T-helper 2 cell treated with Interferon-gamma antibody and Interleukin-4, amounts not matched to agents 5 μg/mL and 100 μg/mL, for 36 hours (primary cell): ENCODE results near the gene BCL2L1.
"Not testable (repeated sequence)": the region's sequence is repeated elsewhere in the genome, so short reads cannot be mapped to it uniquely, and the experiment has no call there.

Experiments
- DNase-seq: peaks from one replicate; pipeline ENCODE4 v3.0.0; 2021; ENCODE audit warnings: low spot score
- H3K27ac Mint-ChIP-seq: one replicate; pipeline ENCODE4 v1.8.0; 2021; ENCODE audit warnings: mild to moderate bottlenecking, mixed read lengths
- H3K27me3 Mint-ChIP-seq: one replicate; pipeline ENCODE4 v1.8.0; 2021; ENCODE audit warnings: low read depth, mixed read lengths
- H3K36me3 Mint-ChIP-seq: one replicate; pipeline ENCODE4 v1.8.0; 2021; ENCODE audit warnings: low read depth, mixed read lengths
- H3K4me1 Mint-ChIP-seq: one replicate; pipeline ENCODE4 v1.8.0; 2021; ENCODE audit warnings: low read depth, mixed read lengths
- H3K4me3 Mint-ChIP-seq: one replicate; pipeline ENCODE4 v1.8.0; 2022; ENCODE audit warnings: mild to moderate bottlenecking, moderate library complexity, mixed read lengths
- H3K9me3 Mint-ChIP-seq: one replicate; pipeline ENCODE4 v1.8.0; 2021; ENCODE audit warnings: mixed read lengths

BCL2L1 gene

DNA sequence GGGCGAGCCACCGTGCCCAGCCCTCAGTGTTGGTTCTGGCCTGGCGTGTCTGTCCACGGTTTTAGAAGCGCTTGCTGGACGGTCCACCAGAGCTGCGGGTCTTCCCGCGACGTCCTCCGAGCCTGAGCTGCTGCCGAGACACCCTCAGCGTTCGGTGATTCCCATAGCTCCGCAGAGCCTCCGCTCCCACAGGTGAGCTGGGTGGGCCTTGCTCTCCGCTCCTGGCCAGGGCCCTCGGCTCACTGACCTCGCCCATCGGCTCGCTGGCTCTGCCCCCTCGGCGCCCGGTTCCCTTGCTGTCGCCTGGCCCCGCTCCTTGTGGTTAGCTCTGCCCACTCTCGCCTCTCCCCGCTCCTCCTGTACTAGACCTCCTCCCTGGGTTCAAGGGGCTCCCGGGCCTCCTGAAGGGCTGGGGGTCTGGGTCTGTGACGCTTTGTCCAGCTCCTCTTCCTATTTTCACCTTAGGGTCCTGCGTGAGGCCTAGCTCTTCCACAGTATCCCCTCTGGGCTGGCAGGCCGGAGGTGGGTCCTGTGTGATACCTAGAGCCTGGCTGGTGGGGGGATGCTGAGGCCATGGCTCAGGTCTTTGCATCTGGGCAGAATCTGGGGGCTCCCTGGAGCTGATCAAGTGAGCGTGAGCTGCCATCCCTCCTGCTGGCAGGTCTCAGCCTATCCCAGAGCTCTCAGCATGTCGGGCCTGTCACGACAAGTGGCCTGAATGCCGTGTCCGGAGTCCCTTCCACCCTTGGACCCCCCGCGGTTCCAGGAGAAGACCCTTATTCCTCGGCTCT is 89.9 kb downstream of the BCL2L1 start:
- Mint-ChIP-seq H3K4me3 (no peak overlapping the region), H3K27ac (no peak overlapping the region), H3K9me3 (no peaks in the 10 kb centered on the region), H3K4me1 (peaks cover 3% of the 10 kb centered on the region), H3K27me3 (no peaks in the 10 kb centered on the region), H3K36me3 (no peaks in the 10 kb centered on the region)
- DNase-seq, result no peak

DNA sequence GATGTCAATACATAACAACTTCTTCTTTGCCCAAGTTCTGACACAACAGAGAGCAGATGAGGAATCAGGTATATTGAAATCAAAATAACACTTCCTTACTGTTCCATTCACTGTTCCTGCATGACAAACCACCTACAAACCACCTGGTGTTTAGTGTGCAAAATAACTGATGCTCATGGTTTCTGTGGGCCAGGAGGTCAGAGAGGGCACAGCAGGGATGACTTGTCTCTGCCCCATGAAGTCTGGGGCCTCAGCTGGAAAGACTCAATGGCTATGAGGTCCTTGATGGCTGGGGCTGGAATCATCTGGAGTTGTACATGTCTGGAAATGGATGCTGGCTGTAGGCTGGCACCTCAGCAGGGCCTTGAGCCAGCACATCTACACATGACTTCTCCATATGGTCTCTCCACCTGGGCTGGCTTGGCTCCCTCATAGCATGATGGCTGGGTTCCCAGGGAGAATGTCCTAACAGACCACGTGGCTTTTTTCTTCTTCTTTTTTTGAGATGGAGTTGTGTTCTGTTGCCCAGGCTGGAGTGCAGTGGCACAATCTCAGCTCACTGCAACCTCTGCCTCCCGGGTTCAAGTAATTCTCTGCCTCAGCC is 92.4 kb downstream of the BCL2L1 start:
- peaks cover 3% of the 10 kb centered on the region for H3K4me1 Mint-ChIP-seq
- H3K36me3 Mint-ChIP-seq, result no peaks in the 10 kb centered on the region

DNA sequence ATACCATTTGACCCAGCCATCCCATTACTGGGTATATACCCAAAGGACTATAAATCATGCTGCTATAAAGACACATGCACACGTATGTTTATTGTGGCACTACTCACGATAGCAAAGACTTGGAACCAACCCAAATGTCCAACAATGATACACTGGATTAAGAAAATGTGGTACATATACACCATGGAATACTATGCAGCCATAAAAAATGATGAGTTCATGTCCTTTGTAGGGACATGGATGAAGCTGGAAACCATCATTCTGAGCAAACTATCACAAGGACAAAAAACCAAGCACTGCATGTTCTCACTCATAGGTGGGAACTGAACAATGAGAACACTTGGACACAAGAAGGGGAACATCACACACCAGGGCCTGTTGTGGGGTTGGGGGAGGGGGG is 94.6 kb downstream of the BCL2L1 start:
- H3K36me3 Mint-ChIP-seq, H3K27me3 Mint-ChIP-seq, H3K4me1 Mint-ChIP-seq, H3K27ac Mint-ChIP-seq, DNase-seq, H3K4me3 Mint-ChIP-seq, H3K9me3 Mint-ChIP-seq: not testable (repeated sequence)

More for the DNA sequence above, 92.4 kb downstream of the BCL2L1 start:
- H3K27me3 Mint-ChIP-seq, result no peaks in the 10 kb centered on the region
- no peak overlapping the region for H3K4me3 Mint-ChIP-seq
- H3K27ac Mint-ChIP-seq, result no peak overlapping the region
- no peak for DNase-seq
- H3K9me3 Mint-ChIP-seq, result no peaks in the 10 kb centered on the region

DNA sequence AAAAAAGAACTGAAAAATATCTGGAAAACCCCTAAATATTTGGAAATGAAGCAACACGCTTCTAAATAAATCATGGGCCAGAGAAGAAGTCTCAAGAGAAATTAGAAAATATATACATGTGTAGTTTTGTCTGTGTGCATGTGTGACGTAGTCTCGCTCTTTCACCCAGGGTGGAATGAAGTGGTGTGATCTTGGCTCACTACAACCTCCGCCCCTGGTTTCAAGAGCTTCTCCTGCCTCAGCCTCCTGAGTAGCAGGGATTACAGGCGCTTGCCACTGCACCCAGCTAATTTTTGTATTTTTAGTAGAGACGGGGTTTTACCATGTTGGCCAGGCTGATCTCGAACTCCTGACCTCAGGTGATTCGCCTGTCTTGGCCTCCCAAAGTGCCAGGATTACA is 96.1 kb downstream of the BCL2L1 start:
- not testable (repeated sequence) for H3K4me3 Mint-ChIP-seq, H3K4me1 Mint-ChIP-seq, H3K36me3 Mint-ChIP-seq, DNase-seq, H3K27me3 Mint-ChIP-seq, H3K9me3 Mint-ChIP-seq, H3K27ac Mint-ChIP-seq

DNA sequence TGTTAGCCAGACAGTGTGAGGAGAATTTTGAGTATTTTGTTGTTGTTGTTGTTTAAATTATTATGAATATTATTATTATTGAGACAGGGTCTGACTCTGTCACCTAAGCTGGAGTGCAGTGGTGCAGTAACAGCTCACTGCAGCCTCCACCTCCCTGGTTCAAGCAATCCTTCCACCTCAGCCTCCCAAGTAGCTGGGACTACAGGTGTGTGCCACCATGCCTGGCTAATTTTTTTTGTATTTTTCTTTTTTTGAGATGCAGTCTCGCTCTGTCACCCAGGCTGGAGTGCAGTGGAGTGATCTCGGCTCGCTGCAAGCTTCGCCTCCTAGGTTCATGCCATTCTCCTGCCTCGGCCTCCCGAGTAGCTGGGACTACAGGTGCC is 99.6 kb downstream of the BCL2L1 start:
- not testable (repeated sequence) for H3K9me3 Mint-ChIP-seq, H3K36me3 Mint-ChIP-seq, DNase-seq, H3K27ac Mint-ChIP-seq, H3K4me3 Mint-ChIP-seq, H3K4me1 Mint-ChIP-seq, H3K27me3 Mint-ChIP-seq

DNA sequence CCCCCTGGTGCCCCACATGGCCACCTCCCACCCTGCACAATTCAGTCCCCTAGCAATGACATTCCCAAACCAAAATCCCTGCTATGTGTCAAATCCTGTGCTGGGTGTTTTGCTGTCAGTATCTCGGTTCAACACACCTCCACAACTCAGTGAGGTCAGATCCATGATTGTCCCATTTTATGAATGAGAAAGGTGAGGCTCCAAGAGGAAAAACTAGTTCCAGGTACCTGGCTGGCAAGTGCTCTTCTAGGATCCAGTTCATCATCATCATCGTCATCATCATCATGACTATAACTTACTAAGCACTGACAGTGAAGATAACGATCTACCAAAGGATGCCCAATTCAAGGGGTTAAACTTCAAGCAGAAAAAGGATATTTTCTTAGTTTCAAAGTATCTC is 102.4 kb downstream of the BCL2L1 start:
- H3K9me3 Mint-ChIP-seq, result no peaks in the 10 kb centered on the region
- no peak for DNase-seq
- H3K4me1 Mint-ChIP-seq, result peaks cover 5% of the 10 kb centered on the region
- no peaks in the 10 kb centered on the region for H3K36me3 Mint-ChIP-seq
- peaks cover 2% of the 10 kb centered on the region for H3K27me3 Mint-ChIP-seq
- H3K4me3 Mint-ChIP-seq, result no peak overlapping the region
- no peak overlapping the region for H3K27ac Mint-ChIP-seq

DNA sequence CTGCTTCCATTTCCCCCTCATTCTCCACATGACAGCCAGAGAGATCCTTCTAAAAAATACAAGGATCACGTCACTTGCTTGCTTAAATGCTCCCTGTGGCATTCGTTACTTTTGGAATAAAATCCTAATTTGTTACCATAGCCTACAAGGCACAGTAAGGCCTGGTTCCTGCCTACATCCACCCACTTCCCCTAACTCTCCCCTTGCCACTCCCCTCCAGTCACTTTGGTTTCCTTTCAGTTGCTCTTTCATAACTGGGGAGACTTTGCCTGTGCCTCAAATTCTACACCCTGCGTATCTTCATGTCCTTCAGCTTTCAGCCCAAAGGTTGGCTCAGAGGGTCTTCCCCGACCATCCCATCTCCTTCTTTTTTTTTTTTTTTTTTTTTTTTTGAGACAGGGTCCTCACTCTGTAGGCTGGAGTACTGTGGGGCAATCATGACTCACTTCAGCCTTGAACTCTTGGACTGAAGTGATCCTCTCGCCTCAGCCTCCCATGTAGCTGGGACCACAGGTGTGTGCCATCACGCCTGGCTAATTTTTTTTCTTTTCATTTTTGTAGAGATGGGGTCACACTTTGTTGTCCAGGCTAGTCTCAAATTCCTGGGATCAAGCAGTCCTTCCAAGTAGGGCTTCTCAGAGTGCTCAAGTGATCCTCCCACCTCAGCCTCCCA is 105.1 kb downstream of the BCL2L1 start:
- Mint-ChIP-seq H3K4me1 (peaks cover 9% of the 10 kb centered on the region), H3K27me3 (peaks cover 4% of the 10 kb centered on the region), H3K27ac (no peak overlapping the region)

DNA sequence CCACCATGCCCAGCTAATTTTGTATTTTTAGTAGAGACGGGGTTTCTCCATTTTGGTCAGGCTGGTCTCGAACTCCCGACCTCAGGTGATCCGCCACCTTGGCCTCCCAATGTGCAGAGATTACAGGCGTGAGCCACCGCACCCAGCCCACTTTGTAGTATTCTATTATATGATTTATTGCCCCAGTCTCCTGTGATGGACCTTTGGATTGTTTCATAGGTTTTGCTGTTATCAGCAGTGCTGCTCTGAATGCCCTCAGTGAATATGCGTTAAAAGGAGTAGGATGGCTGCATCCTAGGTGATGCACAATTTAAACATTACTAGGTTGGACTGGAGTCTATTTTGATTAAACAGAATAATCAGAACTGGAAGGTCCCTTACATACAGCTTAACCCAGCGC is 107.3 kb downstream of the BCL2L1 start:
- DNase-seq, result no peak
- Mint-ChIP-seq H3K9me3 (no peaks in the 10 kb centered on the region), H3K27ac (no peak overlapping the region), H3K27me3 (peaks cover 8% of the 10 kb centered on the region), H3K4me1 (peaks cover 9% of the 10 kb centered on the region), H3K4me3 (no peak overlapping the region), H3K36me3 (no peaks in the 10 kb centered on the region)

More for the DNA sequence above, 105.1 kb downstream of the BCL2L1 start:
- H3K9me3 Mint-ChIP-seq, result no peaks in the 10 kb centered on the region
- DNase-seq, result no peak
- H3K4me3 Mint-ChIP-seq, result no peak overlapping the region
- H3K36me3 Mint-ChIP-seq, result no peaks in the 10 kb centered on the region
